ENCODE measurements around the gene G6PC3.

GRCh38 chr17:44074231-44074910, 3.8 kb downstream of the G6PC3 start:
- no peak for TF ChIP-seq CTCF (IDR thresholded peaks at IDR 0.05)
- TF ChIP-seq POLR2A (IDR thresholded peaks at IDR 0.05), result no peak
- TF ChIP-seq EP300 (IDR thresholded peaks at IDR 0.05), result no peak

Data from tibial nerve (tissue), 4 donors.